K562 (cell line): ENCODE data around the gene CDR2L. TPM values are rescaled to one million over a fixed set of nuclear protein-coding genes. Genes with fewer than 3 reads are reported as not detected.

ENCODE experiments used
- ARID2 ChIP-seq: fragments of 450-650 bp; IDR thresholded peaks from 2 replicates; pipeline ENCODE4 v1.6.1; 2017; ENCODE audit warnings: antibody characterized with exemption, mild to moderate bottlenecking
- BMI1 ChIP-seq: fragments of 150-350 bp; IDR thresholded peaks from 2 replicates; pipeline ENCODE4 v1.6.1; 2014; ENCODE audit warnings: low read length
- DIDO1 ChIP-seq: fragments of 450-650 bp; IDR thresholded peaks from 2 replicates; pipeline ENCODE4 v1.6.1; 2016; ENCODE audit warnings: low read depth, missing biosample characterization, missing genetic modification characterization
- EP400 ChIP-seq: fragments of 450-650 bp; IDR thresholded peaks from 2 replicates; pipeline ENCODE4 v1.6.1; 2017; ENCODE audit warnings: antibody characterized with exemption, mild to moderate bottlenecking, moderate library complexity
- FOXK1 ChIP-seq: sonication (generic); formaldehyde crosslinking; IDR thresholded peaks from 2 replicates; pipeline ENCODE4 v1.8.0; 2022; ENCODE audit warnings: missing genetic modification reagents, mild to moderate bottlenecking, borderline replicate concordance
- GATAD2B ChIP-seq: fragments of 450-650 bp; IDR thresholded peaks from 2 replicates; pipeline ENCODE4 v1.6.1; 2017; ENCODE audit warnings: mild to moderate bottlenecking, borderline replicate concordance
- HLTF ChIP-seq: fragments of 450-650 bp; IDR thresholded peaks from 2 replicates; pipeline ENCODE4 v1.6.1; 2016
- NFXL1 ChIP-seq: fragments of 450-650 bp; formaldehyde crosslinking; IDR thresholded peaks from 2 replicates; pipeline ENCODE4 v1.4.0; 2021; ENCODE audit warnings: mild to moderate bottlenecking
- POLR3G ChIP-seq: IDR thresholded peaks from 2 replicates; pipeline ENCODE4 v1.6.1; 2011; ENCODE audit not compliant: insufficient read length, insufficient replicate concordance; ENCODE audit errors: extremely low read depth
- PURB ChIP-seq: sonication (generic); formaldehyde crosslinking; IDR thresholded peaks from 2 replicates; pipeline ENCODE4 v1.9.0; 2021; ENCODE audit warnings: low read depth, mild to moderate bottlenecking, missing genetic modification reagents
- RBM22 ChIP-seq: fragments of 200-400 bp; formaldehyde crosslinking; IDR thresholded peaks from 2 replicates; pipeline ENCODE4 v1.6.1; 2018; ENCODE audit warnings: low read length, low read depth; ENCODE audit not compliant: poor library complexity, severe bottlenecking
- RFX1 ChIP-seq: fragments of 450-650 bp; IDR thresholded peaks from 2 replicates; pipeline ENCODE4 v1.6.1; 2016; ENCODE audit warnings: mild to moderate bottlenecking, moderate library complexity
- SETDB1 ChIP-seq: IDR thresholded peaks from one replicate; pipeline ENCODE4 v1.6.1; 2012; ENCODE audit warnings: low read length, control low read depth, inconsistent platforms
- SMAD2 ChIP-seq: fragments of 150-350 bp; IDR thresholded peaks from 2 replicates; pipeline ENCODE4 v1.6.1; 2014; ENCODE audit warnings: low read depth, mild to moderate bottlenecking, low read length
- SRSF9 ChIP-seq: fragments of 200-400 bp; formaldehyde crosslinking; IDR thresholded peaks from 2 replicates; pipeline ENCODE4 v1.6.1; 2017; ENCODE audit warnings: low read depth, low read length, borderline replicate concordance
- XRCC5 ChIP-seq: fragments of 200-400 bp; formaldehyde crosslinking; IDR thresholded peaks from 2 replicates; pipeline ENCODE4 v1.6.1; 2017; ENCODE audit warnings: low read depth, mild to moderate bottlenecking, low read length
- ZC3H11A ChIP-seq: IDR thresholded peaks from 2 replicates; pipeline ENCODE4 v1.6.1; 2012; ENCODE audit warnings: low read depth, low read length, improper control_type of control experiment
- ZNF175 ChIP-seq: fragments of 200-800 bp; sonication (Bioruptor generic); IDR thresholded peaks from 2 replicates; pipeline ENCODE4 v1.6.1; 2016; ENCODE audit warnings: low read depth, mild to moderate bottlenecking, missing genetic modification characterization, missing compliant biosample characterization
- ZNF316 ChIP-seq: fragments of 450-650 bp; IDR thresholded peaks from 2 replicates; pipeline ENCODE4 v1.6.1; 2016
- ZNF354B ChIP-seq: fragments of 250-450 bp; sonication (Bioruptor Pico); IDR thresholded peaks from 2 replicates; pipeline ENCODE4 v1.4.0; 2020
- ZNF408 ChIP-seq: fragments of 250-450 bp; sonication (Bioruptor Pico); IDR thresholded peaks from 2 replicates; pipeline ENCODE4 v1.4.0; 2020; ENCODE audit warnings: low read depth, mild to moderate bottlenecking, moderate library complexity
- ZNF561 ChIP-seq: fragments of 450-650 bp; formaldehyde crosslinking; conservative IDR thresholded peaks from 2 replicates; pipeline ENCODE4 v1.4.0; 2020; ENCODE audit warnings: mild to moderate bottlenecking, moderate library complexity
- ZNF583 ChIP-seq: fragments of 250-450 bp; sonication (Bioruptor Pico); IDR thresholded peaks from 2 replicates; pipeline ENCODE4 v1.4.0; 2020
- polyA plus RNA-seq, 8 experiments: library from polyadenylated mRNA; depleted of rRNA in 4 of 8; stranded (reverse) in 5 of 8; unstranded in 3 of 8; fragments of >200 nt; fragmentation: Nextera tagmentation in 2 of 8; fragmentation: Illumina TruSeq in 1 of 8; extraction: Ambion mirVana in 2 of 8; extraction: Trizol in 1 of 8; gene quantifications; 2 replicates each; pipeline versions ENCODE4 v1.2.1 to v1.2.3, GENCODE V29; 2011 to 2014; ENCODE audit warnings: inconsistent platforms in 1 of 8, missing spikeins in 1 of 8
- total RNA-seq, 7 experiments: library from RNA; depleted of rRNA in 6 of 7; stranded (reverse); fragments of >200 nt in 6 of 7; fragmentation: Illumina TruSeq in 2 of 7; extraction: Trizol in 2 of 7; gene quantifications; 2 replicates each; pipeline versions ENCODE4 v1.2.1 to v1.2.3, GENCODE V29; 2011 to 2021; ENCODE audit warnings: low replicate concordance in 1 of 7
- TF ChIP-seq, protein P1 (sequence below): fragments of 450-650 bp; IDR thresholded peaks from 2 replicates; pipeline ENCODE4 v1.6.1; 2016
- TF ChIP-seq, protein P2 (sequence below): IDR thresholded peaks from 2 replicates; pipeline ENCODE4 v1.6.1; 2011; ENCODE audit not compliant: insufficient read length; ENCODE audit errors: extremely low read depth
- TF ChIP-seq, protein P3 (sequence below): fragments of 450-650 bp; formaldehyde crosslinking; IDR thresholded peaks from 2 replicates; pipeline ENCODE4 v1.4.0; 2020; ENCODE audit warnings: mild to moderate bottlenecking, moderate library complexity
- TF ChIP-seq, protein P4 (sequence below): sonication (generic); formaldehyde crosslinking; IDR thresholded peaks from 2 replicates; pipeline ENCODE4 v1.8.0; 2022; ENCODE audit warnings: mild to moderate bottlenecking, low read depth, missing genetic modification reagents

The CDR2L gene
- total and polyA plus RNA-seq, 9 of the 15 experiments (the other 6 are each of a cell fraction or from before 2014, with no cell fraction given), result 2.7 to 16.0 (median 7.3) TPM

DNA sequence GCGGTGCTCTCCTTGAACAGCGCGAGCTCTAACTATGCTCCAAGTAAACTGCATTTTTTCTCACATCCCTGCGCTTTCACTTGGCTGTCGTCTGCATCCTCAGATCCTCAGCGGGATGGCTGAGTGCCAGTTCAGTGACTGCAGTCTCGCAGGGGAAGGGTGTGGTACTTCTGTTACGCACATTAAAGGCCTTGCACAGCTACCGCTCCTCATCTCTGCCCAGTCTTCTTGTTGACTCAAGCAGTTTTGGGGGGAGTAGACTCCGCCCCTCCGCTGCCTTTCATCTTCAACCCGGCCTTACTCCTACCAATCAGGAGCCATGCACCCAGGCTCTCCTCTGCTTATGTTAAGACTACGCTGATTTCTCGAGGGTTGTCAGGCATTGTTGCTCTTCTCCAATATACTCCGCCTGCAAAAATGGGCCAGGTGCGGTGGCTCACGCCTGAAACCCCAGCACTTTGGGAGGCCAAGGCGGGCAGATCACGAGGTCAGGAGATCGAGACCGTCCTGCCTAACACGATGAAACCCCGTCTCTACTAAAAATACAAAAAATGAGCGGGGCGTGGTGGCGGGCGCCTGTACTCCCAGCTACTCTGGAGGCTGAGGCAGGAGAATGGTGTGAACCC lies 49.3 kb downstream of the CDR2L start (continued):
- TF ChIP-seq, protein P1, sequence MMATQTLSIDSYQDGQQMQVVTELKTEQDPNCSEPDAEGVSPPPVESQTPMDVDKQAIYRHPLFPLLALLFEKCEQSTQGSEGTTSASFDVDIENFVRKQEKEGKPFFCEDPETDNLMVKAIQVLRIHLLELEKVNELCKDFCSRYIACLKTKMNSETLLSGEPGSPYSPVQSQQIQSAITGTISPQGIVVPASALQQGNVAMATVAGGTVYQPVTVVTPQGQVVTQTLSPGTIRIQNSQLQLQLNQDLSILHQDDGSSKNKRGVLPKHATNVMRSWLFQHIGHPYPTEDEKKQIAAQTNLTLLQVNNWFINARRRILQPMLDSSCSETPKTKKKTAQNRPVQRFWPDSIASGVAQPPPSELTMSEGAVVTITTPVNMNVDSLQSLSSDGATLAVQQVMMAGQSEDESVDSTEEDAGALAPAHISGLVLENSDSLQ, result peak; percentile 67
- no peak for TF ChIP-seq ARID2
- TF ChIP-seq SRSF9, result no peak
- TF ChIP-seq GATAD2B, result no peak
- no peak for TF ChIP-seq POLR3G
- TF ChIP-seq NFXL1, result no peak
- no peak for TF ChIP-seq SMAD2
- TF ChIP-seq ZNF354B (CRISPR knock-in tag), result no peak
- no peak for TF ChIP-seq ZC3H11A
- TF ChIP-seq ZNF561 (CRISPR knock-in tag), result no peak
- no peak for TF ChIP-seq XRCC5
- no peak for TF ChIP-seq PURB (CRISPR knock-in tag)
- no peak for TF ChIP-seq RFX1
- TF ChIP-seq, protein P2, sequence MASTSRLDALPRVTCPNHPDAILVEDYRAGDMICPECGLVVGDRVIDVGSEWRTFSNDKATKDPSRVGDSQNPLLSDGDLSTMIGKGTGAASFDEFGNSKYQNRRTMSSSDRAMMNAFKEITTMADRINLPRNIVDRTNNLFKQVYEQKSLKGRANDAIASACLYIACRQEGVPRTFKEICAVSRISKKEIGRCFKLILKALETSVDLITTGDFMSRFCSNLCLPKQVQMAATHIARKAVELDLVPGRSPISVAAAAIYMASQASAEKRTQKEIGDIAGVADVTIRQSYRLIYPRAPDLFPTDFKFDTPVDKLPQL, result no peak
- no peak for TF ChIP-seq ZNF408 (CRISPR knock-in tag)
- no peak for TF ChIP-seq BMI1
- TF ChIP-seq, protein P3, sequence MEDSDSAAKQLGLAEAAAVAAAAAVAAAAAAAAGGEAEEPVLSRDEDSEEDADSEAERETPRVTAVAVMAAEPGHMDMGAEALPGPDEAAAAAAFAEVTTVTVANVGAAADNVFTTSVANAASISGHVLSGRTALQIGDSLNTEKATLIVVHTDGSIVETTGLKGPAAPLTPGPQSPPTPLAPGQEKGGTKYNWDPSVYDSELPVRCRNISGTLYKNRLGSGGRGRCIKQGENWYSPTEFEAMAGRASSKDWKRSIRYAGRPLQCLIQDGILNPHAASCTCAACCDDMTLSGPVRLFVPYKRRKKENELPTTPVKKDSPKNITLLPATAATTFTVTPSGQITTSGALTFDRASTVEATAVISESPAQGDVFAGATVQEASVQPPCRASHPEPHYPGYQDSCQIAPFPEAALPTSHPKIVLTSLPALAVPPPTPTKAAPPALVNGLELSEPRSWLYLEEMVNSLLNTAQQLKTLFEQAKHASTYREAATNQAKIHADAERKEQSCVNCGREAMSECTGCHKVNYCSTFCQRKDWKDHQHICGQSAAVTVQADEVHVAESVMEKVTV (CRISPR knock-in tag), result no peak
- no peak for TF ChIP-seq FOXK1 (CRISPR knock-in tag)
- peak; percentile 56 for TF ChIP-seq ZNF316
- TF ChIP-seq HLTF, result no peak
- TF ChIP-seq, protein P4, sequence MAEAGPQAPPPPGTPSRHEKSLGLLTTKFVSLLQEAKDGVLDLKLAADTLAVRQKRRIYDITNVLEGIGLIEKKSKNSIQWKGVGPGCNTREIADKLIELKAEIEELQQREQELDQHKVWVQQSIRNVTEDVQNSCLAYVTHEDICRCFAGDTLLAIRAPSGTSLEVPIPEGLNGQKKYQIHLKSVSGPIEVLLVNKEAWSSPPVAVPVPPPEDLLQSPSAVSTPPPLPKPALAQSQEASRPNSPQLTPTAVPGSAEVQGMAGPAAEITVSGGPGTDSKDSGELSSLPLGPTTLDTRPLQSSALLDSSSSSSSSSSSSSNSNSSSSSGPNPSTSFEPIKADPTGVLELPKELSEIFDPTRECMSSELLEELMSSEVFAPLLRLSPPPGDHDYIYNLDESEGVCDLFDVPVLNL, result no peak
- TF ChIP-seq SETDB1, result no peak
- no peak for TF ChIP-seq RBM22
- 0 out of 2 replicates have a peak, but pooled peaks have one; percentile 11 for TF ChIP-seq EP400
- no peak for TF ChIP-seq DIDO1
- no peak for TF ChIP-seq ZNF583 (CRISPR knock-in tag)
- TF ChIP-seq ZNF175 (CRISPR knock-in tag), result no peak
